ENCODE results near the gene SCN11A. TPM values are rescaled to one million over a fixed set of nuclear protein-coding genes. Genes with fewer than 3 reads are reported as not detected.

SCN11A gene
- total and polyA plus RNA-seq, 2 of the 13 experiments (the other 11 are each of a cell fraction or from before 2014, with no cell fraction given), result 0.02 to 0.11 TPM

GRCh38 chr3:39051649-39052561 is at the start of gene SCN11A, which contains the start of gene WDR48 (continued):
- TF ChIP-seq AHDC1 (CRISPR knock-in tag; IDR thresholded peaks at IDR 0.05; ENCODE audit: borderline replicate concordance), result no peak
- TF ChIP-seq SALL2 (CRISPR knock-in tag; IDR thresholded peaks at IDR 0.05), result peak; percentile 92
- no peak for TF ChIP-seq SATB2 (CRISPR knock-in tag; IDR thresholded peaks at IDR 0.05)
- TF ChIP-seq ARID4A (CRISPR knock-in tag; IDR thresholded peaks at IDR 0.05; ENCODE audit: borderline replicate concordance), result peak; percentile 89
- TF ChIP-seq GLI4 (CRISPR knock-in tag; IDR thresholded peaks at IDR 0.05; ENCODE audit: borderline replicate concordance), result peak; percentile 8; the same call in 1 of the 2 replicates
- peak; percentile 89; the same call in 1 of the 2 replicates for TF ChIP-seq EEA1 (CRISPR knock-in tag; IDR thresholded peaks at IDR 0.05; ENCODE audit: borderline replicate concordance)
- TF ChIP-seq MYC (CRISPR knock-in tag; IDR thresholded peaks at IDR 0.05; ENCODE audit: borderline replicate concordance), result peak; percentile 73
- TF ChIP-seq ZNF770 (CRISPR knock-in tag; IDR thresholded peaks at IDR 0.05), result no peak
- no peak for TF ChIP-seq CAMTA2 (CRISPR knock-in tag; IDR thresholded peaks at IDR 0.05; ENCODE audit: borderline replicate concordance)
- no peak for TF ChIP-seq HMGA1 (CRISPR knock-in tag; conservative IDR thresholded peaks at IDR 0.05)
- TF ChIP-seq NCOA2 (CRISPR knock-in tag; IDR thresholded peaks at IDR 0.05), result no peak
